Measurements from ENCODE around the gene EBF3.

GRCh38 chr10:129992356-129992755 lies 28.3 kb upstream of the EBF3 start:
- TF ChIP-seq FOSL1 (IDR thresholded peaks at IDR 0.05; ENCODE audit: low read depth) (no peak), CTCF (IDR thresholded peaks at IDR 0.05 in 2 of 3, conservative IDR thresholded peaks at IDR 0.05 in 1 of 3; ENCODE audit: borderline replicate concordance in 1 of 3, insufficient read depth in 1 of 3, low read depth in 2 of 3, low read length in 2 of 3) (no peak), EZH2phosphoT487 (IDR thresholded peaks at IDR 0.05; ENCODE audit: borderline replicate concordance) (no peak), RAD21 (IDR thresholded peaks at IDR 0.05; ENCODE audit: low read depth) (no peak), POLR2A (IDR thresholded peaks at IDR 0.05; ENCODE audit: borderline replicate concordance, extremely low read depth, insufficient read depth, insufficient read length) (no peak), EZH2 (IDR thresholded peaks at IDR 0.05) (no peak)

All from HCT116 (cell line).